Hepatocyte (in vitro differentiated cells): Measurements from ENCODE around the gene NPAS3.

ENCODE experiments used
- EZH2 ChIP-seq: fragments of 200-600 bp; sonication (generic); IDR thresholded peaks from 2 replicates; pipeline ENCODE4 v1.6.1; 2016; ENCODE audit warnings: antibody characterized with exemption, mild to moderate bottlenecking, borderline replicate concordance
- EZH2phosphoT487 ChIP-seq: fragments of 200-600 bp; sonication (generic); IDR thresholded peaks from one replicate; pipeline ENCODE4 v1.6.1; 2018; ENCODE audit warnings: antibody characterized with exemption, mild to moderate bottlenecking, low read depth, moderate library complexity; ENCODE audit not compliant: unreplicated experiment, severe bottlenecking
- TF ChIP-seq, protein P1 (sequence below): fragments of 200-600 bp; sonication (generic); IDR thresholded peaks from 2 replicates; pipeline ENCODE4 v1.5.1; 2016; ENCODE audit warnings: antibody characterized with exemption, mild to moderate bottlenecking; ENCODE audit not compliant: poor library complexity

DNA sequence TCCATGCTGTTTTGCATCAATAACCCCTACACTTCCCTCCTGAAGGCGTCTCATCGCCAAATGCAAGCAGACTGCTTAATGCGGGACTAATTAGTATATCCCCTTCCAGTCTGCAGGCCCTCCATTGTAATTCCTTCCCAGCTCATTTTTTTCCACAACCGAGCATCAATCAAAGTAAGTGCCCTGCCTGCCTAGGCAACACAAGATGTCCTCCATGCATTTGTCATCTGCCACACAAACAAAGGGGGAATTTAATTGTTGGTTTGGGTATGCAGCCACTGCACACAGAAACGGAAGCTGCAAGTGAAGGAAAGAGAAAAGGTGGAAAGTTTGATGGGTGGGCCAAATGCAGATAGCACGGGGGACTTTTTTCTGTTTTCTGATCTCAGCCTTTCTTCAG is 844.2 kb downstream of the NPAS3 start:
- TF ChIP-seq, protein P1, sequence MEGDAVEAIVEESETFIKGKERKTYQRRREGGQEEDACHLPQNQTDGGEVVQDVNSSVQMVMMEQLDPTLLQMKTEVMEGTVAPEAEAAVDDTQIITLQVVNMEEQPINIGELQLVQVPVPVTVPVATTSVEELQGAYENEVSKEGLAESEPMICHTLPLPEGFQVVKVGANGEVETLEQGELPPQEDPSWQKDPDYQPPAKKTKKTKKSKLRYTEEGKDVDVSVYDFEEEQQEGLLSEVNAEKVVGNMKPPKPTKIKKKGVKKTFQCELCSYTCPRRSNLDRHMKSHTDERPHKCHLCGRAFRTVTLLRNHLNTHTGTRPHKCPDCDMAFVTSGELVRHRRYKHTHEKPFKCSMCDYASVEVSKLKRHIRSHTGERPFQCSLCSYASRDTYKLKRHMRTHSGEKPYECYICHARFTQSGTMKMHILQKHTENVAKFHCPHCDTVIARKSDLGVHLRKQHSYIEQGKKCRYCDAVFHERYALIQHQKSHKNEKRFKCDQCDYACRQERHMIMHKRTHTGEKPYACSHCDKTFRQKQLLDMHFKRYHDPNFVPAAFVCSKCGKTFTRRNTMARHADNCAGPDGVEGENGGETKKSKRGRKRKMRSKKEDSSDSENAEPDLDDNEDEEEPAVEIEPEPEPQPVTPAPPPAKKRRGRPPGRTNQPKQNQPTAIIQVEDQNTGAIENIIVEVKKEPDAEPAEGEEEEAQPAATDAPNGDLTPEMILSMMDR, result no peak
- no peak for TF ChIP-seq EZH2
- TF ChIP-seq EZH2phosphoT487, result no peak
